AML-193 (cell line): ENCODE data around the gene NGB.
A peak's percentile ranks its signal among the peaks of the same experiment; 100 is the strongest.
"Not testable (repeated sequence)": the region's sequence is repeated elsewhere in the genome, so short reads cannot be mapped to it uniquely, and the experiment has no call there.

ENCODE experiments used
- DNase-seq, 2 experiments: peaks; one replicate each; lab custom pipeline; 2025; lab: John Stamatoyannopoulos, UW

The NGB gene, protein sequence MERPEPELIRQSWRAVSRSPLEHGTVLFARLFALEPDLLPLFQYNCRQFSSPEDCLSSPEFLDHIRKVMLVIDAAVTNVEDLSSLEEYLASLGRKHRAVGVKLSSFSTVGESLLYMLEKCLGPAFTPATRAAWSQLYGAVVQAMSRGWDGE

DNA sequence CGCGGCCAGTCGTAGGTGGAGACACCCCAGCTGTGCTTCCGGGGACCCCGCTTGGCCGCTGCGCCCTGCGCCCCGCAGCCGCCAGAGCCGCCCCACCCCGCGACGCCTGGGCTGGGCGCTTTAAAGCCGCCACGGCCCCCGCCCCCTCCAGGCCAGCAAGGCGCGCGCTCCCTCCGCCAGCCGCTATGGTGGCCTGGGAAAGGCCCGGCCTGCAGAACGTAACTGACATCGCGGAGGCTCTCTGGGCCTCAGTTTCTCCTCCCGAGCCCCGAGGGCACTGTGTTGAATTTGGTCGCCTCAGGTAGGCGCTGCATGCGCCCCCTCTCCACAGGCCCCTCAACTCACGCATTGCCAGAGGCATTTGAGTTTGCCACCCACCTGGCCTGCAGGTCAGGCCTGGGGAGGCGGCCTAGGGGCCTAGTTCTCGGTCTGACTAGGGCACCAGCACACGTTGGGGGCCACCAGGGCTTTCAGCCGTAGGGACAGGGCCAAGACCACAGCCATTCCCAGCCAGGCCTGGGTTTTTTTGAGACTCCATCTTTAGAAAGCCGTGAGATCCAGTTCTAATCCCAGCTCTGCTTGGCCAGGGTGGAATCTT lies at the start of gene NGB:
Gene NGB, minus strand, starts transcription at position 94 of the 598 bp plus-strand sequence. CDS start 269 bp downstream, outside the sequence.
- DNase-seq, result no peak

DNA sequence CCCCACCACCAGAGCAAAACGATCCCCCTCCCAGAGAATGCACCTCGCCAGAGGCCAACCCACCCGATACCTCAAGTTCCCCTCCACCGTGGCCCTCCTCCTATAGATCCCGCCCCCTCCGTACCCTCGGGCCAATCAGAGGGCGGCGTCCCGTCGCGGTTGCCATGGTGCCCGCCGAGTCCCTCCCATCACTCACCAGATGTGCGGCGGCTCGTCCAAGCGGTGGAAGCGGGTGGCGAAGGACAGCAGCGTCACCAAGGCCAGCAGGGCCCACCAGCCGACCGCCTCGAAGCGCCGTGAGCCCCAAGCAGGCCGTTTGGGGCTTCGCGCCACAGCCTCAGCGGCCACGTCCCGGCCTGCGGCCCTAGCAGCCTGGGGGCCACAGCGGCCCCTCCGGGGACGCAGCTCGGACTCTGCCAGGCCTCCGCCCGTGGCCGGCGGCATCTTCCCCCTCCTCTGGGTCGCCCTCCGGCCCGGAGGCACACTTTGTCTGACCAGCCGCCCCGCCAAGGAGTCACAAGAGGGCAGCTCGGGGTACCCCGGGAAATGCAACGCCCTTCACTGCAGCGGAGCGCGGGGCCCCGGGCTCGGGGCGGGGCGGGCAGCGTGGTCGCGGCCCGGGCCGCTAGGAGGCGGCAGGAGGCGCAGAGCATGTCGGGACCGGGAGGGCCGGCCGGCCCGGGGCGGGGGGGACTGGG lies 49.4 kb upstream of the NGB start, which contains the start of gene POMT2:
Gene POMT2, minus strand, starts transcription at position 646 of the 698 bp plus-strand sequence. Its CDS starts 202 bp downstream, at position 444.
- peak; percentile 78 to 81 for DNase-seq

DNA sequence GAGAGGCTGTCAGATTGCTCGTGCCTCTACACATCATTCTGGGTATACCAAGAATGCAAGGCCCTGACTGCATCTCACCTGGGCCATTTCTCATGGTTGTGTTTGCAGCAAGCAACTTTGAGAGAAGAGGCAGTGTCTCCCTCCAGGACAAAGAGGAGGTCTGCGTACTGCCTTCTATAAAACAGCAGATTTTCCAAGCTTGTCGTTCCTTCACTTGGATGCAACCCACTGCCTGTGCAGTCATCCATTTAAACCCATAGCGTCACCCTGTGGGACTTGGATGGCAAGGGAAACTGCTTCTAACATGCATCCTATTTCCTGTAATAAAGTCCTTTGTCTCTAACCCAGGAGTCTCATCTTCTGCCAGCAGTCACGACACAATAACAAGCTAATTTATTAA lies 48.4 kb upstream of the NGB start:
- DNase-seq, result no peak

DNA sequence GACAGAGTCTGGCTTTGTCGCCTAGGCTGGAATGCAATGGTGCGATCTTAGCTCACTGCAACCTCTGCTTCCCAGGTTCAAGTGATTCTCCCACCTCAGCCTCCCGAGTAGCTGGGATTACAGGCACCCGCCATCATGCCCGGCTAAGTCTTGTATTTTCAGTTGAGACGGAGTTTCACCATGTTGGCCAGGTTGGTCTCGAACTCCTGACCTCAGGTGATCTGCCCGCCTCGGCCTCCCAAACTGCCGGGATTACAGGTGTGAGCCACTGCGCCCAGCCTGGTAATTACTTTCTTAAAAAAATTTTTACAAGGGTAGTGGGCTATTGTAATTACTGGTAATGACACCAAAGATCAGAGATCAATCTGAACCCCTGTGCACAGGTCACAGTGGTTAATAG lies 47.8 kb upstream of the NGB start:
- not testable (repeated sequence) for DNase-seq

DNA sequence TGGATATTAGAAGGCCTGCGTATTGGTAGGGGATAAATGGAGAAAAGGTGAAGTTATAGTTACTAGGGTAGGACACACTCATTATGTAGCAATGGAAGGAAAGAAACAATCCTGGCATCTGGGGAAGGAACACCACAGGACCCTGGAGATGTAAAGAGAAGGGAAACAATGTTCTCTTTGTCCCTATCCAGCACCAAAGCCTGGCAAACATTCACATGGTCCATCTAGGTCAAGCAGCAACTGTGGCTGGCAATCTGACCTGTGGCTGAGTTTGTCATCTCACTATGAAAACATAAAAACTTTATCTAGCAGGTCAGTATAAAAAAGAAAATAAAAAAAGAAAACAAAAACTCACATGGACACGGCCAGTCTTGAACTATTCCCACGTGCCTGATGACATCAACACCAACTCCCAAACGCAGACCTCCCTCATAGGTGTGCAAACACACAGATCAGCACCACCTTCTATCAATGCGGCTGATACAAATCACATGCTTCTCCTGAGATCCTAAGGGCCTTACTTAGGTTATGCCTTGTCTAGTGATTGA lies 47.1 kb upstream of the NGB start:
- no peak for DNase-seq

DNA sequence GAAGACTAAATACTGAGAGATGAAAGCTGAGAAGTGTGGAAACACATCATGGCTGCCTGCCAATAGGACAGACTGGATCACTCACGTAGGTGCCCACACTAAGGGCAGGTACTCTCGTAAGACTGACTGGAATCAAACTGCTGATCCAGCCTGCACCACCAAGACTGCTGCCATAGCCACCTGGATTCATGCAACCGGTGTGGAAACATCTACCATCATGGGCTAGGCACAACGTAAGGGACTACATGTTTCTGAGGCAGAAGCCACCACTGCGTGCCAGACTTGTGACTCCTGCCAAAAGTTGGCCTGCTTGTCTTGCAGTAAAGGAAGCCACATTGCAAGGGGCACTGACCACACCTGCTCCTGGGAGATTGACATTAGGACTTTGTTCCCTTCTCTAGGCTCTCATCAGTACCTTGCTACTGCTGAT lies 45.9 kb upstream of the NGB start:
- DNase-seq, result no peak

DNA sequence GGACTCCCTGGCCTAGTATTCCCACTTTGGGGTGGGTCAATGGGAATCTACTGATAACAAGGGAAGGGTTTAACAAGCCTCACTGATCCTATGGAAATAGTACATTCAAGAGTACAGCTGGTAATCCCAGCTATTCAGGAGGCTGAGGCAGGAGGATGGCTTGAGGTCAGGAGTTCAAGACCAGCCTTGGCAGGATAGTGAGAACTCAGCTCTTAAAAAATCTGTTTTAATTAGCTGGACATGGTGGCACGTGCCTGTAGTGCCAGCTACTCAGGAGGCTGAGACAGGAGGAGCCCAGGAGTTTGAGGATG lies 45.1 kb upstream of the NGB start:
- no peak for DNase-seq

DNA sequence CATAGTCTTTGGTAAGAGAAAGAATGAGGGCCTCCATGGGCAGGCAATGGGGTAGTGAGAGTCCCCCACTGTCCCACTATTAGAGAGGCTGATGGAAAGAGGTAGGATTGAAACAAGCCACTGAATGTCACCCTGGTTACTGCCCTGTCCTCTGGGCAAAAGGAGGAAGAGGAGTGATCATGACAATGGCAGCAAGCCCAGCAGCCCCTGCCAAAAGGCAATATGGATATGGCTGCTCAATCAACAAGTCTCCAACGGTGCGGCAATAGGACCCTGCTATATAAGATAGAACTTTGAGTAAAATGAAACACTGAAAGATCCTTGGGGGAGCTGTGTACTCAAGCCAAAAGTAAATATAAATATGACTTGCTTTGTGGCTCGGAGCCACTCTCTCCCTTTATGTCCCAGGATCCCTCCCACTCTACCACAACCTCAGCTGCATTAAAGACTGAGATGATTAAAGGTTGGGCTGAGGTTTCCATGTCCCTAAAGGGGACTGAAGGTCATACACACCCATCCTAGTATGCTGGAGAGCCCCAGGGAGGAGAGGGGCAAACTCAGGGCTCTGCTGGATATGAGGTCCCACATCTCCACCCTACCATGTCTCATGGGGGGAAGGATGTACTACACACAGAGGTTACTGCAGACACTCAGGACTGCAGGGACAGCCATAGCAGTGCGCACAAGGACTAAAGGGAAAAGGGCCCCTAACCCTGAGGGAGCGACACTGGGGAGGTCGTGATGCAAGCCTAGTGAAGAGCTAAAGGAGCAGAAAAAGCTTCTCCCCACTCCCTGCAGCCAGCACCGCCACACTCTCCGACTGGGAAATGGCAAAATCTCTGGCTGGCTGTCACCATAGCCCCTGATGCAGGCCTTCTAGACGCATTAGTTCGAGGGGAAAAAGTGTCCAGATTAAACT lies 43.8 kb upstream of the NGB start:
- no peak for DNase-seq

DNA sequence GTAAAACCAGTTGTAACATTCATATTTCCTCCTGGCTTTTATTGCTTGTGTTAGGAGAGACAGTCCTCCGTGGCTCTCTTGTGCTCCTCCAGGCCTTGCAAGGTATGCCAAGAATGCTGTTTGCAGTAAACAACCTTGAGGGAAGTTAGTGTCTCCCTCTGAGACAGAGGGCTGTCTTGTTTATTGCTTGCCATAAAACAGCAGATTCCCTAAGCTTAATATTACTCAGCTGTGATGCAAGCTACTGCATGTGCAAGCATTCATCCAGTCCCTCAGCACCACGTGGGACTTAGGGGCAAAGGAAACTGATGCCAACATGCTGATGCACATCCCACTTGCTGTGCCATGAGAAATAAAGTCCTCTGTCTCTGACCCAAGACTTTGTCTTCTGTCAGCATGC lies 43.0 kb upstream of the NGB start:
- DNase-seq, result no peak

DNA sequence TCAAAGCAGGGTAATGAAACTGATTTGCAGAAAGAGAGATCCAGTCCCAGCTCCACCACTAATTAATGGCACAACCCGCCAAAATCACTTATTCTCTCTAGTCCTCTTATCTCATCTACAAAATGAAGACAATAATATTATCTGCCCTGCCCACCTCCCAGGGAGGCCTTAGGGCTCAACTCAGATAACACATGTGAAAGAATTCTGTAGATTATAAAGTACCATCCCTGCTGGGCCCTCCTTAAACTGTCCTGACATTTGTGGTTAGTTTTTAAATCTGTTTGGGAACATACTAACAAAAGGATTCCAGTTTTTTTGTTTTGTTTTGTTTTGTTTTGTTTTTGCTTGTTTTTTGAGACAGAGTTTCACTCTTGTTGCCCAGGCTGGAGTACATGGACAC lies 42.4 kb upstream of the NGB start:
- no peak for DNase-seq

DNA sequence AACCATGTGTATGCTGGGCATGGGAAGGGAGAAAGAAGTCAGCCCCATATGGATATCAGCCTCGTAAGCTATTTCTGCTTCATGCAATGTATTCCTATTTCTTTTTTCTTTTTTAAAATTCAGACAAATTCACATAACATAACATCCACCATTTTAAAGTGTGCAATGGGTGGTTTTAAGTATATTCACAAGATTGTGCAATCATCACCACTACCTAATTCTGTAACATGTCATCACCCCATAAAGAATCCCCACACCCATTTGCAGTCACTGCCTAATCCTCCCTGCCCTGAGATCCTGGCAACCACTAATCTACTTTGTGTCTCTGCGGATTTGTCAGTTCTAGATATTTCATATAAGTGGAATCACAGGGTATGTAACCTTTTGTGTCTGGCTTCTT lies 40.2 kb upstream of the NGB start:
- DNase-seq, result peak; percentile 14 to 35

DNA sequence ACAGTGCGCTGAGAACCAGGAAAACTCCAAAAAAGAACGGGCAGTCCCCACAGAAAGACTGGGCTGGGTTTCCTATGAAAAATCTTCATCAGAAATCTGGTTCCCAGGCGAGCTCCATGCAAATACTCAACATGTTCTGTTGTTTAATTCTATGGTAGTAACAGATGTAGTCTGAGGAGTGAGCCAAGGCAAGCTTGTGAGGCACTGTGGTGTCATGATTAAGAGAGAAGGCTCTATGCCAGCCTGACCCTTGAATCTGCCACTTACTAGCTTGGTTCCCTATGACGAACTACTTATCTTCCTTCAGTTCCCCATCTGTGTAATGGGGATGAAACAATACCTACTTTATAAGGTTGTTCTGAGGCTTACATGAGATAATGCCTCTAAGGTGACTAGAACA lies 39.0 kb upstream of the NGB start:
- no peak for DNase-seq

DNA sequence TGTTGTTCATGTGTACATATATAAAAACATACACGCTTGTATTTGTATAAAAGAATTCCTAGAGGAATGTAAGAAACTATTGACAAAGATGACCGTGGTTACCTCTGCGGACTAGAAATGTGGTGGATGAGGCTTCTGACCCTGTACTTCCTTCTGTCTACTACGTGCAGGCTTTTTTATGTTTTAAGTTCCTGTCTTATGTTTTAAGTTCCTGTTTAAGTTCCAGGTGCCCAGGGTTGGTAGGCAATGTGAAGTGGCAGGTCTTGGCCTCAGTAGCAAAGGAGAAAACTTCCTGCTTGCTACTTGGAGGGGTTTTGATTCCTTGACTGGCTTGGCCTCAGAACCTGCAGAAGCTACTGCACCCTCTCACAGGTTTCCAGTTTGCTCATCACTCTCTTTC lies 38.1 kb upstream of the NGB start:
- peak; percentile 58 to 64 for DNase-seq

DNA sequence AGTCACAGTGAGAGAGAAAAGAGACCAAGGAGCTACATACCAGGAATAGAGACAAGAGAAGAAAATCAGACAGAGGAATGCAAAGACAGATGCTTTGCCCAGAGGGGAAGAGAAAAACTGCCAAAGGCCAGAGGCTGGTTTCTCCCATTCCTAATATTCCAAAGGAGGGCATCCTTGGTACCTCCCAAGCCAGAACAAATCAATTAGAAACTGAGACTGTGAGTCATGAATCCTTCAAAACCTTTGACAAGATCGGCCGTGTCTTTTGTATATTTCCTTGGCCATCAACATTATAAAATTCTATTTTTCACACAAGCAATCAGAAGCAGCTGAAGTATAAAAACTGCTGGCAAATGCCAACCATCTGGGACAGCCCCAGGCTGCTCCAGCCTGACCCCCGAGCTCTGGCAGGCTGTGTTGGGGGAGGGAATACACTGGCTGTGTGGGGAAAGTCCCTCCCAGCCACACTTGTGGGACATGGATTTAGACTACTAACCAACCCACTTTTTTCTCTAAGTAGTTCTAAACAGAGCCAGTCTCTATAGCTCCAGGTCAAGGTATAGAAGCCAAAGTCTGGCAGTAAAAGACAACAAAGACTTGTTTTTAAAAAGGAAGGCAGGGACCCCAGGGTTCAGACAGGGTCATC lies 36.0 kb upstream of the NGB start:
- DNase-seq, result no peak

DNA sequence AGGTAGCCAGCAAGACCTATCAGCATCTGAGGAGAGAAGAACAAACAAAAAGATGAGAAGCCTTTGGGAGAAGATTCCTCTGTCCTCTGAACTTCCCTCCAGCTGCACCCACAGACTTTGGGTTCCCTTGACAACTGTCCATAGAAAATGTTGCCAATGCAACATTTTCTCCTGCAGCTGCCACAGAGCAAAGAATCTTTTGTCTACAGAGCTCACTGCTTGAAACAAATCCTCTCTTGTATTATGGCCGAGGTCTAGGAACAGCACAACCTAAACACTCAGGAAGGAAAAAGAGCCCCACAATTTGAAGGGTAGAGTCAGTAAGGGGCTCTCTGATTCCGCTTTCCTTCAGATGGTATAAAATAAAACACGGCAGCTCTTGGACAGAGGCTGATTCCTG lies 35.4 kb upstream of the NGB start:
- DNase-seq, result no peak

DNA sequence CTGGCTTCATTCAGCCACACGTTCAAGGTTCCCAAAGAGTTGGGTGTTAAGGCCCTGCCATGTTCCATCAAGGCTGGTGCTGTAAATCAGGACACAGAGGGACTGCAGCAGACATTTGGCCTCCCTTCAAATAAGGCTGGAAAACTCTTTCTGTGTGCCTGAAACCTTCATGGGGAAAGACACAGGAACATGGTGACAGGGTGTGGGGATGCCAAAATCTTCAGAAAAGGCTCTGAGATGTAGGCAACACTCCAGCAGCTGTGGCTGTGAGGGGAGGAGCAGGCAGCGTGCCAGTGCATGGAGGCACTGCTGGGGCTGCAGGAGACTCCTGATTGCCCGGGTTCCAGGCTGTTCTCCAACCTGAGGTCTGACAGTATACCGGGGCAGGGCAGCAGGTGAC lies 34.7 kb upstream of the NGB start:
- DNase-seq, result no peak

DNA sequence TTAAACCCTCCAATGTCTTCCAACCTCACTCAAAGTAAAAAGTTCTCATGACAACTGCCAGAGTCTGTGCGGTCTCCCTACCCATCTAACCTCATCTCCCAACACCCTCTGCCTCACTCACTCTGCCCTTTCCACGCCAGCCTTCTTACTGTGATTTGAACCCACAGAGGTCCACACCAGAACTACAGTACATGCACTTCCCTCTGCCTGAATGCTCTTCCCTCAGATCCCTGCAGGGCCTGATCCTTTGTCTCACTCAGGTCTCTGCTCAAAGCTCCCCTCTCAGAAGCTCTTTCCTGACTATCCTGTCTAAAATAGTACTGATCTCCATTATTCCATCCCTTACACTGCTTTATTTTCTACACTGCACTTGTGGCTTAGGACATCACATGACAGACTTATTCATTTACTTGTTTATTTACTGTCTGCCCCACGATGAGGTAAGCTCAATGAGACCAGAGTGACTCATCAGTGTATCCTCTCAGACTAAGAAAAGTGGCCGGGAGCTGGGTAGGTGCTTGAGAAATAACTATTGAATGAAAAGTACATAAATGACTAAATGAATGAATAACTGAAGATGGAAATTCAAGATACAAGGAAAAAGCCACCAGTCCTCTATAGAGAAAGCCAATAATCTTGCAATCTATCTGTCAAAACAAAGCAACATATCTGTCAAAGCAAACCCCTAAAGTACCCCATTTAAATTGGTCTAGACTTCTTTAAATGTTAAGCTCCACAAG lies 32.6 kb upstream of the NGB start:
- no peak for DNase-seq

DNA sequence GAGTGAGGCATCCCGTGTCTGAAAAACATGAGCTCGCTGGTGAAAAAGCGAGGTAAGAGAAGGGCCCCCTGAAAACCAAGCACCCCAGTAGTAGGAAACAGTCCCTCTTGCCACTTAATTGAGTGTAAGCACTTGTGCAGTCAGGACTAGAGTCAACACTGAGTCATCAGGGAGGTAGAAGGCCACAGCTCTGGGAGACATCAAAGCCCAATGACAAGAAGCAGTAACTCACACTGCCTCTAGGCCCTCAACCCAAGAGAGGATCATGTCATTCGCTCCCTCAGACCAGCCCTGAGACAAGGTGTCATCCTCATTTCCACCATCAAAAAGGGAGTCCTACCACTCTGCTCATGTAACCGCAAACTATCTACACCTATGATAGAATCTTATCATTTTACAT lies 31.9 kb upstream of the NGB start:
- no peak for DNase-seq

DNA sequence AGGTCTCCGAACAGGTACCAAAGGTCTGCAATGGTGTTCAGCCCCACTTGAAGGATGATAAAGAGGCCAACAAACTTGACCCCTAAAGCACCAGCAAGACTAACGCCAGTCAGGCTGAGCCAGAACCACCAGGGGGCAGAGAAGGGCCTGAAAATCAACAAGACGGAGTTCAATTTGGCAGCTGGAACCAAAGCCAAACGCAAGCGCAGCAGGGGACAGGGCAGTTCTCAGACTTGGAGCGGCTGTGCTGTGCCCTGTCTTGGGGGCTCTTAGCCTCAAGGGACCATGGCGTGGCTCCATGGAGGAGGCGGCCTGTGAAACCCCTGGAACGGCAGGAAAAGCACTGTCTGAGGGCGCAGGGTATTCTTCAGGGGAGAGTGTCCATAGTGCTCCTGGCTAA lies 30.1 kb upstream of the NGB start:
- DNase-seq, result peak; percentile 33 to 59

DNA sequence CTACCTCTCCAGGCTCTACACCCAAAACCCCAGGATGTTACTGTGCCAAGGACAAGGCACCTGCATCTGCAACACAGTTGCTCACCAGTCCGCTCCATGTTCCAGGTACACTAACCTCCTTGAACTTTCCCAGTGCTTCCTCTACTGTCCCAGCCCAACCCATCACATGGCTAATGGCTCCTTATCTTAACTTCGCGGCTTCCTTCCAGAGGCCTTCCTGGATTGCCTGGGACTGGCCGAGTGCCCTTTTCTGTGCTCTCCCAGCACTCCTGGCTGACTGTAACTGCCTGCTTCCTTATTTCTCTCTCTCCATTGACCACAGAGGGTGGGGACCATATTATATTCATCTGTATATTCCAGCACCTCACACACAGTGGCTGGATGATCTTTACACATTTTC lies 28.8 kb upstream of the NGB start:
- DNase-seq, result no peak

DNA sequence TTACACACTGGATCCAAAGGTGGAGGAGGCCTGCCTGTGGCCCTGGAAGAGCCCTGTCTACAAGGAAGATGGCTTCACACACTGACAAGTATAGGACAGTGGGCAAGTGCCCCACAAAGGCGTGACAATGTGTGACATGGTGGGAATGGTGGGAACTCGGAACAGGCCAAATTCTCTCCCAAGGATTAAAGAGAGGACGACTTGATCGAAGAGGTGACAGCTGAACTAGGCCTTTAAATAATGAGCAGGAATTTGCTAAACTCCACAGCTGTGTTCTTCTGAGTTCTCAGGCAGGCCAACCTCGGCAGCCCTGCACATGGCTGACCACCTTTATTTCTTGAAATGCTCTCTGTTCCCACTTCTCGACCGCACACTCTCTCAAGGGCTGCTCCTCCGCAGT lies 25.9 kb upstream of the NGB start:
- DNase-seq, result no peak
